ENCODE data around the gene SLC6A13.
"Not testable (repeated sequence)": the region's sequence is repeated elsewhere in the genome, so short reads cannot be mapped to it uniquely, and the experiment has no call there.

The SLC6A13 gene

DNA sequence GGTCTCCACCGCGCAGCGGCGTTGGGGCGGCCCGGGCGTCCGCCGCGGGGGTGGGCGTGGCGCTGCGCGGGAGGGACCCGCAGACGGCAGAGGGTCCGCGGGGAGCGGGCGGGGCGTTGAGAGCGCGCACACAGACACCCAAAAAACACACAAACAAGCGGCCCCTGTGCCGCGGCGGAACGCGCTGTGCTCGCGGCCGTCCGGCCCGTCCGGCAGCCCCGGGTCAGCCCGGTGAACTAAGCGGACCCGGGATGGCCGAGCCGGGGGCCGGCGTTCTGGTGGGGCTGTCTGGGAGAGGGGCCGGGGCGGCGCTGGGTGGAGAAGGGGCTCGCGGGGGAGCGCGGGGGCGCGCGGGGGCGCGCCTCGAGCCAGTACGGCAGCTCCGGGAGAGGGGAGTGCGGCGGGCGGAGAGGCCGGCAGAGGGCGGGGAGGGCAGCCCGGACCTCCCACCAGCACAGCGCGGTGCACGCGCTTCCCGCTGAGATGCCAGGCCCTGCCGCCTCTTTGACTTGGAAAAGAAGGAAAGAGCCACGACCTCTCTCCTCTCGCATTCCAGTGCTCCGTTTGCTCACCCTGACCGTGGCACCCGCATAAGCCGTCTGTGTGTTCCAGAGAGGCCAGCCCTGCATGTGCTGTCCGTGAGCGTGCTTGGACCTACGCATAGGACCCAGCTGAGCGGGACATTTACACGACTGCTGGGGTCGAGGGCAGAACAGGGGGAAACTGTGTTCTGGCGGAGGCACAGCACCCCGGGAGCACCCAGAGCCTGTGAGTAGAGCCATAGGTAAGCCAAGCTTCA lies 59.0 kb downstream of the SLC6A13 start:
- peak; percentile 54 for DNase-seq (ENCODE audit: insufficient read length, low spot score)
- FAIRE-seq, result no peak

DNA sequence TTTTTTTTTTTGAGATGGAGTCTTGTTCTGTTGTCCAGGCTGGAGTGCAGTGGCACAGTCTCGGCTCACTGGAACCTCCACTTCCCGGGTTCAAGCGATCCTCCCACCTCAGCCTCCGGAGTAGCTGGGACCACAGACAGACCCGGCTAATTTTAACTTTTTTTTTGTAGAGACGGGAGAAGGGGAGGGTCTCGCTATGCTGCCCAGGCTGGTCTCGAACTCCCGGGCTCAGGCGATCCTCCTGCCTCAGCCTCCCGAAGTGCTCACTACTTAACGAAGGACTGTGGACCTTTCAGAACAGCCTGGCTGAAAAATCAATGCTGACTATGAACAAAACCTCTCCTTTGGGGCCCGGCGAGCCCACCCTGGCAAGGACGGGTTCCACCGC lies 59.6 kb downstream of the SLC6A13 start:
- DNase-seq (ENCODE audit: insufficient read length, low spot score) (no peak), FAIRE-seq (no peak)

DNA sequence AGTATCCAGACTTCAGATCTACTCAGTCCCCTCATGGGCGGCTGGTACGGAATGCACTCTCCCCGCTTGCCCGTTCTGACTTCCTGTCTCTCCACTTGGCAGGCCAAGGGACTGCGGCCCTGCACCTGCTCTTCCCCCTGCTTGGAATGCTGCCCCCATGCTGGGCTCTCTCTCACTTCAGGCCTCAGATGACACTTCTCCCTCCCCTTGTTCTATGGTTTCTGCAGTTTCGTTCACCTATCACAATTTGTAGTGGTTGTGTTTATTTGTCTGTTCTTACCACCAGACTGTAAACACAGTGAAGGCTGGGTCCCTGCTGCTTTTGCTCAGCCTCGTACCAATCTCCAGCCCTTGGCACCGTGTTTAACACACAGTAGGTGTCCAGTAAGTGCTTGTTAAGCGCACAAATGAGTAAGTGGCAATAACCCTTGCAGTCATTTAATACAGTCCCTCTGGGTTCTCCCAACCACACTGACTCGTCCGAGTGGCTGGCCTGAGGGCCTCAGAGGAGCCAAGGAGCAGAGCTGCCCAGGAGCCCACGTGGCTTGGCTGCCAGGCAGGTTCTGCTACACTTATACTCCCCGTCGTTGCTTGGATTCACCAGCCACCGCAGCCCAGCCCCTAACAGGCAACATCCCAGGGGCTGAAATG lies 60.4 kb downstream of the SLC6A13 start:
- DNase-seq (ENCODE audit: insufficient read length, low spot score), result no peak
- FAIRE-seq, result no peak

DNA sequence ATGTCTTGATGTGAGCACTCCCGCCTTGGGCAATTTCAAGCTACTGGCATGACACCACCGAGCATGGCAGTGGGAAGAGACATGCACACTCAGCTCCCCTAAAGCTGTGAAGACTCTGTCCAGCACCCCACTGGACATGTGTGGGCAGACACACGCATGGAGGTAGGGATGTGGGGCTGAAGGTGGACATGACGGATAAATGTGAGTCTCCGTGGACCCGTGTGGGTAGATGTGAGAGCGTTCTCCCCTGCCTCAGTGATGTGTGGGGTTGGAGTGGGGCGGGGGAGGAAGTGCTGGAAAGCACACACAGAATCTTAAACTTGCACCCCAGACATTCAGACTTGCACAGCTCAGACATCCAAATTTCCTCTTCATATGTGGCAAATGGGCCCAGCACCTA lies 61.3 kb downstream of the SLC6A13 start:
- DNase-seq (ENCODE audit: insufficient read length, low spot score) (no peak), FAIRE-seq (no peak)

DNA sequence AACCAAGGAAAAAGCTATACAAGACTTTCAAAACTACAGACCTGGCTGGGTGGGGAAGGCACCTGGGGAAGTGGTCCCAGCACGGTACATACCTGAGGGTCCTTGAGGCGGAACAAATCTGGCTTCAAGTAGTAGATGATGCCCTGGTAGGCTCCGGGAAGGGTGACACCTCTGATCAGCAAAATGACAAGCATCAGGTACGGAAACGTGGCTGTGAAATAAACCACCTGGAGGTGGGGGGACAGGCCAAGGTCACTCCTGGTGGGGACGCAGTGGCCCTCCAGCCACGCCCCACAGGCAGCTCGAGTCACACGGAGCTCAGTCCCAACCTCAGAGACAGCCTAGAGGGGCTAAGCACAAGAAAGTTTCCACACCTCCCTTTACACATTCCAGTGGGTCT lies 63.9 kb downstream of the SLC6A13 start:
- no peak for DNase-seq (ENCODE audit: insufficient read length, low spot score)
- no peak for FAIRE-seq

DNA sequence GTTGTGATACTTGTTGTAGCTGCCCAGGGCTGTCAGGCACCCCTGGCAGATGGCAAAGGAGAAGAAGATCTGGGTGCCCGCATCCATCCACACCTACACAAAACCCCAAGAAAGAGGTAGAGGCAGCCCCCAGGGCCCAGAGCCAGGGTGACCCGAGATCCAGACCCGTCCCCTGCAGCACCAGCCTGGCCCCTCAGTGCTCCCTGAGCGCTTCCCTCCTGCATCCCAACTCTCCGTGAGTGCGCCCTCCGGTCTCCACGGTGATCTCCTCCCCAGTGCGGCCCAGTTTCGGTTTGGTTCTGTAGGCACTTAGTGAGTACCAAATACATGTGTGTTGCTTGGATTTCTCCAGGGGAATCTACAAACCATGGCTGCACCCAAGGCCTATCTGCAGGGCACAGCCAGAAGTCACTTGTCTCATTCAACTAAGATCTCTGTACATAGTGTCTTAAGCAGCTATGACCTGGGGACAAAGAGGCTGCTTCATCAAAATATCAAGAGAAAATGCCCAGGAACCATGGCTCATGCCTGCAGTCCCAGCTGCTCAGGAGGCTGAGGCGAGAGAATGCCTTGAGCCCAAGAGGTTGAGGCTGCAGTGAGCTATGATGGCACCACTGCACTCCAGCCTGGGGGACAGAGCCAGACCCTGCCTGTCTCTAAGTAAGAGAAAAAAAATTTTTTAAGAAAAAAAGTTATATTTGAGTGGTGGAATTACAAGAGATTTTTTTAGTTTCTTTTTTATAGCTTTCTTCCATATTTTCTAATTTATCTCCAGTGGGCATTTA lies 64.5 kb downstream of the SLC6A13 start:
- DNase-seq (ENCODE audit: insufficient read length, low spot score), result no peak
- no peak for FAIRE-seq

DNA sequence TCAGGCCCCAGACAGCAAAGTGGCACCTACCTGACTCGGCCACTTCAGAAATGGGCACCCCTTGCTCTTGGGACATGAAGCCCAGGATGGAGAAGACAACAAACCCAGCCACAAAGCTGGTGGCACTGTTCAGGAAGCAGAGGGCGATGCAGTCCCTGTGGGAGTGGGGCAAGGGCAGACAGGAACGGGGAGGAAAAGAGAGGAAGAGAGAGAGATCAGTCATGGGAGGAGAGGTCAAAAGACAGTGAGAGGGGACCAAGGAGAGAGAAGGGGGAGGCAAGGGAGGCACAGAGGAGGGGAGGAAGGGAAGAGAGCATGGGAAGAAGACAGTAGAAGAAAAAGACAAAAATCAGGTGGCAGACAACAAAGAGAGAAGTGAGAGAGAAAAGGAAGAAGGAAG lies 65.3 kb downstream of the SLC6A13 start:
- FAIRE-seq (no peak), DNase-seq (ENCODE audit: insufficient read length, low spot score) (no peak)

DNA sequence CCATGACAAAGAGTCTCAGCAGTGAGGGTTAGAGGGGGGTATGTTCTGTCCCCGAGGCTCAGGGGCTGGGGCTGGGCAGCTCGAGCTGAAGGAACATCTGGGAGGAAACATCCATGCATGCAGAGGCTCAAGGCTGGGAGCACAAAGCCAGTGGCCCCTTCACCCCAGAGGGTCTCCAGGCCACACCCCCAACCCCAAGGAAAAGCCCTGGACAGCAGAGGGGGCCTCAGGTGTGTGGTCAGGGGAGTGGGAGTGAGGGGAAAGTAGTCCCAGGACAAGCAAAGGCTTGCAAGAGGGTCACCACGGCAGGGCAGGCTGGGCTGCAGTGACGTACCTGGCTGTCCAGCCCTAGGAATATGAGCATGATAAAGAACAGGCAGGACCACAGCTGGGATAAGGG lies 66.2 kb downstream of the SLC6A13 start:
- FAIRE-seq, result no peak
- no peak for DNase-seq (ENCODE audit: insufficient read length, low spot score)

DNA sequence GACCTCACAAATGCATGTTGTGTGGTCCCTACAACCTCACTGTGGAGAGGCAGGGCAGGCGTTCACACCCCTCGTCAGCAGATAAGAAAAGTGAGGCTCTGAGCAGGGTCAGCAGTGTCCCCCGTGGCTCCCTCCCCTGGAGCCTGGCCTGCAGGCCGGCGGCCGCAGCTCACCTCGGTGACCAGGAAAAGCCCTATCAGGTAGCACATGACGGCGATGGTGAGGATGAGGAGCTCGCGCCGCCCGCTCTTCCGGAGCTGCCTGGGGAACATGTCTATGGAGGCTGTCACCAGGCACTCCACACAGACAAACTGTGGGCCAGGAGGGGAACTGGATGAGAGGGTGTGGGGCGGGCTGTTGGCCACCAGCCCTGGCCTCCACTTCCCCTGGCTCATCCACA lies 66.7 kb downstream of the SLC6A13 start:
- no peak for FAIRE-seq
- no peak for DNase-seq (ENCODE audit: insufficient read length, low spot score)

DNA sequence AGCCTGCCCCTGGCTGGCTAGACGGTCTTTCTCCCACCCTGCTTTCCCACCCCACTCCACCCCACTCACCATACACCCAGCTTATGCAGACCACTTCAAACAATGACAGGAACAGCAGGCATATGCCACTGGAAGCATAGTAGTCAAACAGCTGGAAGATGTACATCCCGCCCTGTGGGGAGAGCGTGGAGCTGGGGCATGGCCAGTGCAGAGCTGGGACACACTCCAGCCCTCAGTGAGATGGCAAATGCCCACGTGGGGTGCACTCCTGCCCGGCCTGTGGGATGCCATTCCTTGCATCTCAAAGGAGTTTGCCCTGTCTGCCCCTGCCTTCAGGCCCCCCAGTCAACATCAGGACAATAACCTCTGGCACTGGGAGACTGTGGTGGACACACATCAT lies 67.5 kb downstream of the SLC6A13 start:
- DNase-seq (ENCODE audit: insufficient read length, low spot score) (no peak), FAIRE-seq (no peak)

DNA sequence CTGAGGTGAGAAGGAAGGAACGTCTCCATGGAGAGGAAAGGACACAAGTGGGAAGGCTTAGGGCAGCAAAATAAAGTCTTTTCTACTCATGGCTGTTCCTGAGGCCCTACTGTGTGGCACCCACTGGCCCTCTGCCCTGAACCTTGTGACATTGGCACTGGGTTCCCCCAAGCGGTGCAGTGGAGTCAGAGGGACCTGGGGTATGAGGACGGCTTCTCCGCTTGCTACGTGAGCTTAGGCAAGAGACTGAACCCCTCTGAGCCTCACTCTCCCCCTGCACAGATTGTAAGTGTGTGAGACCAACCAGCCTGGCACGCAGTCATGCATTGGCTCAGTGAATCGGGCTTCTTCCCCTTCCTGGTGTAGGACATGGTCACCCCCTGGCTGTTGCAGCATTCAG lies 68.4 kb downstream of the SLC6A13 start:
- DNase-seq (ENCODE audit: insufficient read length, low spot score) (no peak), FAIRE-seq (no peak)

DNA sequence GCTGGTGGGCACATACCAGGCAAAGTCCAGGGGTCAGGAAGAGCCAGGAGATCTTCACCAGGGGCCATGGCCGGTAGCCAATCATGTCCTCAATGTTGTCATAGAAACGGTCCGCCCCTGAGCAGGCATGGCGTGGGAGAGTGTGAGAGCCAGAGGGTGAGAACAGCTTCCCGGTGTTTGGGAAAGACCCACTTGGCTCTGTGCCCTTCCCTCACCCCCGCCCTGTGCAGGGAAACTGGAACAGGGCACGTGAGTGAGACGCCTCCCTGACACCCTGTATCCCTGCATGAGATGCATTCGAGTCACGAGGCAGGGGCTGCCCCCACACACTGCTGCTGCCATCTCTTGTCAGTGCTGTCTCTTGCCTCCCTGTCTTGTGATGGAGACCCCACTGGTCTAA lies 69.4 kb downstream of the SLC6A13 start:
- DNase-seq (ENCODE audit: insufficient read length, low spot score) (no peak), FAIRE-seq (no peak)

DNA sequence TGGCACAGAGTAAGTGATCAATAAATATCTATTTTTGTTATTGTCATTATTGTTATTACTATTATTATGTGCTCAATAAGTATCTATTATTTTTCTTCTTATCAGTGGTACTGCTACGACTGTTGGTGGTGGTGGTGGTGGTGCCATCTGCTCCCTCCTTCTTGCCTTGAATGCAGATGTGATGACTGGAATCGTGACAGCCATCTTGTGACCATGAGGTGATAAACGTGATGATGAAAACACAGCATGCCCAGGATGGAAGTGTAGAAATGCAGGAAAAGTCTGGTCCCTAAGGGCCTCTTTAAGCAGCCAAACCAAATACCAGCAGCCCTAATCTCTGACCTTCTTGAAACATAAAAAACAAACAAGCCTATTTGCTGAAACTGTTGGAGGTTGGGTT lies 71.1 kb downstream of the SLC6A13 start:
- FAIRE-seq (no peak), DNase-seq (ENCODE audit: insufficient read length, low spot score) (no peak)

DNA sequence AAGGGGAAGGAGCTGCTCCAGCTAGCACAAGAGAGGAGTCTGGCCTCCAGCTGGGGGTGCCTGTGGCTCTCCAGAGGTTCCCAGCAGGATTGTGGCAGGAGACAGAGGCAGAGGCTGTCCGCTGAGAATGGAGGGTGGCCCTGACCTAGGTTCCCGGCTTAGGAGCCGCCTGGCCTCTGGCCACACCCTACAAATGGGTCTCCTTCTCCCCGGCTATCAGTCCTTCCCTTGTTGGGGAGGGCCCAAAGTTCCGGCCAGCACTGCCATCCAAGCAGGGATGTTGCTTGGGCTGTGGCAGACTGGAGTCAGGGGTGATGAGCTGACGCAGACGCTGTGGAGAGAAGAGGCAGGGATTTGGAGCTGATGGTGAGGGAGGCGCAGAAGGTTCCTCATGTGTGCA lies 71.8 kb downstream of the SLC6A13 start:
- no peak for FAIRE-seq
- DNase-seq (ENCODE audit: insufficient read length, low spot score), result no peak

DNA sequence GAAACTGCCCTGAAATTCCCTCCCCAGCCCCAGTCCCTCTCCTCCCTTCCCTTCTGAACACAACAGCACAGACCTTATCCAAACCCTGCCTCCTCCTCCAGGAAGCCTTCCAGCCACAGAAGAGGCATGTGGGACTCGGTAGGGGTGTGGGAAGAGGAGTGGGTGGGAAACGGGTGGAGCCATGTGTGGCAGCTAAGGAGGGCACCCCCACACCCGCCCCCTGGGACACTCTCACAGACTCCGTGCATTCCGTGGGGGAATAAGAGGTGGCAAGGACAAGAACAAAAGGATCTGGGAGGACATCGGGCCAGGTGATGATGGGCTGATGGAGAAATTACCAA lies 73.0 kb downstream of the SLC6A13 start:
- no peak for FAIRE-seq

DNA sequence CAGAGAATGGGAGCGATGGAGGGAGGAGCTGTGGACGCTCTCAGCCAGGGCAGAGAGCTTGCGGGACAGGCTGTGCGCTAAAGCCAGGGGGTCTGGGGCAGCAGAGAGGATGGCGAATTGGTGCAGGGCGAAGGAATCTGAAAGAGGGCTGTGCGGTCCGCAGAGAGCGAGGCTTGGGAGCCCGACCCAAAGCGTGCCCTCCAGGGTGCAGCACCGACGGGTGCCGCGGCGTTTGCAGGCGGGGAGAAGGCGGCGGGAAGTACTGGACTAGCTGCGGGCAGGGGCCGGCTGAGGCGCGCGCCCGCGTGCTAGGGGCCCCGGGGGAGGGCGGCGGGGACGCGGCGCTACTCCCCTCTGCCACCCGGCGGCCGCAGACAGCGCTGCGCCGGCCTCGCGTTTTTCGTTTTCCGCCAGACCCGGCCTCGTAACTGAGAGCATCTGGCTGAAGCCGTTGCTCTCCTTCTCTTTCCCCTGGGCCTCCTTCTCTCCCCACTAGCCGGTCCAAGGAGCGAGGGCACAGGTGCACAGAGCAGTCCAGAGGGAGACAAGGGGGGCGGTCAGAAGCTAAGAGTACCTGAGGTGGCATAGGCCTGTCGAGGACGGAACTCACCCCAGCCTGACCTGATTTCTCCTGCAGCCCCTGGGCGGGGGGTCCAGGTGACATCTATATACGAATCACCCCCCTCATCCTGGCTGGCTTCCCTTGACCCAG lies 73.6 kb downstream of the SLC6A13 start:
- DNase-seq (ENCODE audit: insufficient read length, low spot score) (peak; percentile 68), FAIRE-seq (peak; percentile 44)

More for the DNA sequence above, 73.0 kb downstream of the SLC6A13 start:
- DNase-seq (ENCODE audit: insufficient read length, low spot score), result no peak

DNA sequence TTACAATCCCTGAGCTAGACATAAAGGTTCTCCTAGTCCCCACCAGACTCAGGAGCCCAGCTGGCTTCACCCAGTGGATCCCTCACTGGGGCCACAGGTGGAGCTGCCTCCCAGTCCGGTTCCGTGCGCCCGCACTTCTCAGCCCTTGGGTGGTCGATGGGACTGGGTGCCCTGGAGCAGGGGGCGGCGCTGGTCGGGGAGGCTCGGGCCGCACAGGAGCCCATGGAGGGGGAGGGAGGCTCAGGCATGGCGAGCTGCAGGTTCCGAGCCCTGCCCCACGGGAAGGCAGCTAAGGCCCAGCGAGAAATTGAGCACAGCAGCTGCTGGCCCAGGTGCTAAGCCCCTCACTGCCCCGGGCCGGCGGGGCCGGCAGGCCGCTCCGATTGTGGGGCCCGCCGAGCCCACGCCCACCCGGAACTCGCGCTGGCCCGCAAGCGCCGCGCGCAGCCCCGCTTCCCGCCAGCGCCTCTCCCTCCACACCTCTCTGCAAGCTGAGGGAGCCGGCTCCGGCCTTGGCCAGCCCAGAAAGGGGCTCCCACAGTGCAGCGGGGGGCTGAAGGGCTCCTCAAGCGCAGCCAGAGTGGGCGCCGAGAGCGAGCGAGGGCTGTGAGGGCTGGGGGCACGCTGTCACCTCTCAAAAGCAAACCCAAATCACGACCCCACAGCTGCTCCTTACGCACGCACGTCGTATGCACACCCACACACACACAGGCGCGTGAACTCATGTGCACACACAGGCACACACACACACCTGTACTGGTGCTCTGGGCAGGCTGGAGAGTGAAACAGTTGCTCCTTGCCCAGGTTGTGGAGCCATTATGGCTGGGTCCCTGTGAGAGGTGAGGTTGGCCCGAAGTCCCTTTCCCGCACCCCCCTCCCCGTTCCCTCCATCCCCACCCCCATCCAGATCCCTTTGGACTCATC lies 74.4 kb downstream of the SLC6A13 start:
- peak; percentile 60 for FAIRE-seq

DNA sequence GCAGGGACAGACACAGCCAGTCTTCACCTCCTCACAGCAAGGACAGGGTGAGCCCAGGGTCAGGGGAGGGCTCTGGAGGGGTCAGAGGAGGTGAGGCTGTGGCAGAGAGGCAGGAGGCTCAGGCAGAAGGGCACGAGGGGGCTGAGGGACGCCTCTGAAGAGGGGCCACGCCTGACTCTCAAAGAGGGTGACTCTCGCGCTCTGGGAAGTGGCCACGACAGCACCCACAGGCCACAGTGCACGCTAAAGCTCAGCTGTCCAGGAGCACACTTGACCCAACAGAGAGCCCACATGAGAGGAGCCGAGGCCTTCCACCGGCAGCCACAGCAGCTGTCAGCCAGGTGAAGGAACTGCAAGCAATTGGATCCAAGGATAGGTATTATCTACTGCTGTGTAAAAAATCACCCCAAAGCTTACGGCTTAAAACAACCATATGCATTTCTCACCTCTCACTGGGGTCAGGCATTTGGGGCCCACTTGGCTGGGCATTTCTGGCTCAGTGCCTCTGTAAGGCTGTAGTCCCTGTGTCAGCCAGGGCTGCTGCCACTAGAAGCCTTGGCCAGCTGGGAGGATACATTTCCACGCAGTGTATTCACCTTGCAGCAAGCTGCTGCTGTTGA lies 76.5 kb downstream of the SLC6A13 start:
- FAIRE-seq, result no peak

More for the DNA sequence above, 74.4 kb downstream of the SLC6A13 start:
- DNase-seq (ENCODE audit: insufficient read length, low spot score), result not testable (repeated sequence)

DNA sequence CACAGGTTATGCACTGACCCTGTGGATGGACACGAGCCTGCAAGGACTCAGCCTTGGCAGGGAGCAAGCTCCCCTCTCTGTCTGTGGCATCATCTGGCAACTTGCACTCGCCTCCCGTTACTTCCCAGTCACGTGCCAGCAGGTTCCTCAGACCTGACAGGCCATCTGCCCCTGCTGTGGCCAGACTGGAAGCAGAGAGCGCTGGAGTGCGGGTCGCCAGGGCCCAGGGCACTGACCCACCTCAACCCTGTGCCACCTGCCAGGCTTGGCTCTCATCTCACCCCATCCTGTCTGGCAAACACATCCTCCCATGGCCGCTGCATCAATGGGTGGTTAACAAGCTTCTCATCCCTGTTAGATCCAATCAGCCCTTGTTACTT lies 77.1 kb downstream of the SLC6A13 start:
- DNase-seq (ENCODE audit: insufficient read length, low spot score), result no peak
- no peak for FAIRE-seq

More for the DNA sequence above, 76.5 kb downstream of the SLC6A13 start:
- no peak for DNase-seq (ENCODE audit: insufficient read length, low spot score)

Data from HTR-8/SVneo (cell line).